B cell (primary cell): ENCODE measurements around the gene PDLIM5. TPM values are rescaled to one million over a fixed set of nuclear protein-coding genes. Genes with fewer than 3 reads are reported as not detected.

ENCODE experiments used
- ATAC-seq: fragments of 200-7000 bp; cut with Tn5 transposase; one replicate; pipeline ENCODE4 v1.10.0; 2021; ENCODE audit warnings: low read depth, mild to moderate bottlenecking, moderate number of reproducible peaks, moderate library complexity
- CTCF ChIA-PET: fragments of 350-600 bp; sonication (Branson Sonifier 250); formaldehyde crosslinking; loops from one replicate; lab custom pipeline; 2021; ENCODE audit warnings: antibody characterized with exemption, inconsistent platforms; lab: Charles Lee
- POLR2A ChIA-PET: fragments of 350-600 bp; sonication (Branson Sonifier 250); formaldehyde crosslinking; loops from one replicate; lab custom pipeline; 2021; ENCODE audit warnings: antibody characterized with exemption; lab: Charles Lee
- DNase-seq: peaks from one replicate; pipeline ENCODE4 v3.0.0; 2013
- H2AFZ ChIP-seq: 2 replicates; pipeline ENCODE4 v1.6.1; 2012; ENCODE audit warnings: mild to moderate bottlenecking, low read depth, low read length; ENCODE audit not compliant: insufficient read depth, poor library complexity, severe bottlenecking
- H3K27ac ChIP-seq, 2 donors: 1 replicate in 1 of 2; 2 replicates in 1 of 2; pipeline ENCODE4 v1.5.1; 2012 to 2013; ENCODE audit warnings: low read length in 2 of 2, mild to moderate bottlenecking in 2 of 2, moderate library complexity in 1 of 2
- H3K27me3 ChIP-seq, 4 experiments: fragments of 200-600 bp in 1 of 4; sonication (generic) in 1 of 4; replicated peaks in 1 of 4; 1 replicate in 2 of 4; 2 replicates in 2 of 4; pipeline versions ENCODE4 v1.6.1 to v1.7.0; 2013 to 2016; ENCODE audit warnings: low read length in 3 of 4, mild to moderate bottlenecking in 2 of 4, mixed read lengths in 1 of 4, moderate library complexity in 1 of 4; ENCODE audit not compliant: insufficient read depth in 4 of 4, control insufficient read depth in 3 of 4; ENCODE audit errors: control extremely low read depth in 1 of 4
- H3K36me3 ChIP-seq, 2 experiments: replicated peaks in 1 of 2; 1 replicate in 1 of 2; 2 replicates in 1 of 2; pipeline versions ENCODE4 v1.6.1 to v1.7.1; 2013; ENCODE audit warnings: low read length in 1 of 2; ENCODE audit not compliant: insufficient read depth in 2 of 2, control insufficient read depth in 1 of 2; ENCODE audit errors: control extremely low read depth in 1 of 2, extremely low read depth in 1 of 2
- H3K4me1 ChIP-seq, 2 donors: fragments of 200-600 bp in 1 of 2; sonication (generic) in 1 of 2; 1 replicate in 1 of 2; 2 replicates in 1 of 2; pipeline versions ENCODE4 v1.5.1 to v1.6.1; 2013 to 2017; ENCODE audit warnings: low read length in 2 of 2; ENCODE audit not compliant: control insufficient read depth in 2 of 2, insufficient read depth in 2 of 2
- H3K4me2 ChIP-seq: replicated peaks from 2 replicates; pipeline ENCODE3; 2012; ENCODE audit warnings: mild to moderate bottlenecking, low read depth, low read length; ENCODE audit not compliant: poor library complexity, severe bottlenecking
- H3K4me3 ChIP-seq, 5 experiments: fragments of 200-600 bp in 1 of 5; sonication (generic) in 1 of 5; 1 replicate in 3 of 5; 2 replicates in 2 of 5; pipeline versions ENCODE4 v1.5.1 to v1.7.0; 2011 to 2016; ENCODE audit warnings: low read length in 4 of 5, mild to moderate bottlenecking in 4 of 5, low read depth in 2 of 5, control low read depth in 1 of 5, moderate library complexity in 1 of 5; ENCODE audit not compliant: insufficient read depth in 1 of 5; ENCODE audit errors: control extremely low read depth in 1 of 5, extremely low read depth in 1 of 5
- H3K79me2 ChIP-seq: fragments of 200-600 bp; sonication (generic); one replicate; pipeline ENCODE4 v1.6.0; 2016; ENCODE audit warnings: low read length; ENCODE audit not compliant: control insufficient read depth, insufficient read depth
- H3K9ac ChIP-seq: fragments of 200-600 bp; sonication (generic); 2 replicates; pipeline ENCODE4 v1.6.1; 2017; ENCODE audit warnings: mild to moderate bottlenecking, low read length, moderate library complexity
- H3K9me3 ChIP-seq, 3 donors: one replicate each; pipeline versions ENCODE4 v1.6.1 to v1.7.1; 2013; ENCODE audit warnings: low read length in 2 of 3; ENCODE audit not compliant: control insufficient read depth in 2 of 3, insufficient read depth in 1 of 3; ENCODE audit errors: control extremely low read depth in 1 of 3
- H4K20me1 ChIP-seq: 2 replicates; pipeline ENCODE4 v1.6.0; 2012; ENCODE audit warnings: mild to moderate bottlenecking, low read length; ENCODE audit not compliant: insufficient read depth, control insufficient read depth, poor library complexity, severe bottlenecking
- H3K27ac Mint-ChIP-seq: one replicate; pipeline ENCODE4 v1.8.0; 2021; ENCODE audit warnings: mixed read lengths
- H3K27me3 Mint-ChIP-seq: one replicate; pipeline ENCODE4 v1.8.0; 2021; ENCODE audit warnings: mixed read lengths
- H3K4me1 Mint-ChIP-seq: one replicate; pipeline ENCODE4 v1.8.0; 2021; ENCODE audit warnings: mixed read lengths
- H3K4me3 Mint-ChIP-seq: one replicate; pipeline ENCODE4 v1.8.0; 2021; ENCODE audit warnings: mixed read lengths
- H3K9me3 Mint-ChIP-seq: one replicate; pipeline ENCODE4 v1.8.0; 2022; ENCODE audit warnings: mixed read lengths; ENCODE audit not compliant: insufficient read depth
- EZH2 ChIP-seq: IDR thresholded peaks from 2 replicates; pipeline ENCODE4 v1.6.1; 2012; ENCODE audit warnings: borderline replicate concordance, low read depth, mild to moderate bottlenecking, moderate library complexity, low read length; ENCODE audit not compliant: insufficient read depth, poor library complexity, severe bottlenecking
- WGBS: methylation state at CpG from one replicate; pipeline ENCODE4 v1.1.5; 2013; ENCODE audit warnings: missing lambda C conversion rate; ENCODE audit not compliant: insufficient coverage; 5-methylcytosine and 5-hydroxymethylcytosine counted together
- intact Hi-C: fragments of 100-400 bp; cut with micrococcal nuclease; formaldehyde crosslinking; loops from one replicate; pipeline ENCODE4 v1.10.0; 2022
- polyA plus RNA-seq: library from polyadenylated mRNA; depleted of rRNA; stranded (reverse); fragments of >200 nt; gene quantifications from 2 replicates; pipeline ENCODE4 v1.2.3, GENCODE V29; 2012
- total RNA-seq, 2 donors: library from RNA; stranded (reverse); fragments of 120-200 nt in 1 of 2; gene quantifications; 1 replicate in 1 of 2; 2 replicates in 1 of 2; pipeline versions ENCODE4 v1.2.3 to v1.2.4, GENCODE V29; 2013 to 2022
- TF ChIP-seq, protein P1 (sequence below): fragments of 200-600 bp; IDR thresholded peaks from one replicate; pipeline ENCODE4 v1.8.0; 2022; ENCODE audit warnings: antibody characterized with exemption, mild to moderate bottlenecking

PDLIM5 gene
- total and polyA plus RNA-seq, 2 donors (not counting 1 experiment from before 2014, with no cell fraction given) = 24.0 to 30.2 TPM

DNA sequence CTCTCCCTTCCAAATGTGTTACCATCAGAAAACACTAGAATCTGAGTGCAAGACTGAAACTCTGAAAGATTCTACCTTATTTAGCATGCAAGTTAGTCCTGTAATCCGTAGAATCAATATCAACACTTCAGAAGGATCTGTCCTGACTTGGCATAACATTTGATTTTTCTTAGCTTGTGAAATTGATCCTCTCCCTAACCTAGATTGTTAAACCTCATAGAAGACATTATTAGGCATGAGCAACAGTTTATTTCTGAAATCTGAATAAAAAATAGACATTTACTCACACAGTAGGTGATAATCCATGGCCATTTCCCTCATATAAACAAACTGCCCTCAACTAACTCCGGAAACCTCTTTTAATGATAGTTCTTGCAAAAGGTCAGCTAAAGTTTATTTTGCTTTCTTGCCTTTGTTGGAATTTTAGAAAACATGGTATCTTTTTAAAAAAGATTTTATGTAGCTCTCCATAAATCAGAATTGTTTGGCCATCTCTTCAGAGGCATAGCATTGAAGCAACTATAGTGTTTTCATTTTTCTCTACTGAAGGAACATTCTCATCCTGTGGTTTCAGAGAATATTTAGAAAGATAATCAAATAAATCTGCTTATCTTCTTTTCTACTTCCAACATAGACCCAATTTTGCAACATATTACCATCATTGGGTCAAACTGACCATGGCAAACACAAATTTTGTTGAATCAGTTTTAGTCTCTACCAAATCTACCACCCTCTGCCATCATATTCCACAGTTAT, 38.5 kb upstream of the PDLIM5 start:
- no peak overlapping the region for H3K27ac Mint-ChIP-seq
- no peak overlapping the region for H3K4me3 Mint-ChIP-seq
- ChIA-PET CTCF (no interaction called here), POLR2A (no interaction called here)
- Histone ChIP-seq H3K4me2 (no peak overlapping the region), H3K4me1 (no peaks in the 10 kb centered on the region), H3K9ac (no peak overlapping the region), H3K36me3 (no peaks in the 10 kb centered on the region), H4K20me1 (no peaks in the 10 kb centered on the region), H3K9me3 (no peaks in the 10 kb centered on the region), H2AFZ (no peak overlapping the region), H3K4me3 (no peak overlapping the region), H3K79me2 (no peaks in the 10 kb centered on the region), H3K27me3 (peaks cover 0 to 6% (median 2%) of the 10 kb centered on the region in 4 experiments), H3K27ac (no peak overlapping the region)
- WGBS = no CpG with 5 or more reads among the region's 2 CpGs
- H3K27me3 Mint-ChIP-seq = peaks cover 55% of the 10 kb centered on the region
- peaks cover 7% of the 10 kb centered on the region for H3K9me3 Mint-ChIP-seq
- ATAC-seq (no peak), DNase-seq (no peak)
- no peak for TF ChIP-seq EZH2
- TF ChIP-seq, protein P1, sequence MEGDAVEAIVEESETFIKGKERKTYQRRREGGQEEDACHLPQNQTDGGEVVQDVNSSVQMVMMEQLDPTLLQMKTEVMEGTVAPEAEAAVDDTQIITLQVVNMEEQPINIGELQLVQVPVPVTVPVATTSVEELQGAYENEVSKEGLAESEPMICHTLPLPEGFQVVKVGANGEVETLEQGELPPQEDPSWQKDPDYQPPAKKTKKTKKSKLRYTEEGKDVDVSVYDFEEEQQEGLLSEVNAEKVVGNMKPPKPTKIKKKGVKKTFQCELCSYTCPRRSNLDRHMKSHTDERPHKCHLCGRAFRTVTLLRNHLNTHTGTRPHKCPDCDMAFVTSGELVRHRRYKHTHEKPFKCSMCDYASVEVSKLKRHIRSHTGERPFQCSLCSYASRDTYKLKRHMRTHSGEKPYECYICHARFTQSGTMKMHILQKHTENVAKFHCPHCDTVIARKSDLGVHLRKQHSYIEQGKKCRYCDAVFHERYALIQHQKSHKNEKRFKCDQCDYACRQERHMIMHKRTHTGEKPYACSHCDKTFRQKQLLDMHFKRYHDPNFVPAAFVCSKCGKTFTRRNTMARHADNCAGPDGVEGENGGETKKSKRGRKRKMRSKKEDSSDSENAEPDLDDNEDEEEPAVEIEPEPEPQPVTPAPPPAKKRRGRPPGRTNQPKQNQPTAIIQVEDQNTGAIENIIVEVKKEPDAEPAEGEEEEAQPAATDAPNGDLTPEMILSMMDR = no peak
- intact Hi-C loops = no loop called here
- H3K4me1 Mint-ChIP-seq = no peaks in the 10 kb centered on the region

DNA sequence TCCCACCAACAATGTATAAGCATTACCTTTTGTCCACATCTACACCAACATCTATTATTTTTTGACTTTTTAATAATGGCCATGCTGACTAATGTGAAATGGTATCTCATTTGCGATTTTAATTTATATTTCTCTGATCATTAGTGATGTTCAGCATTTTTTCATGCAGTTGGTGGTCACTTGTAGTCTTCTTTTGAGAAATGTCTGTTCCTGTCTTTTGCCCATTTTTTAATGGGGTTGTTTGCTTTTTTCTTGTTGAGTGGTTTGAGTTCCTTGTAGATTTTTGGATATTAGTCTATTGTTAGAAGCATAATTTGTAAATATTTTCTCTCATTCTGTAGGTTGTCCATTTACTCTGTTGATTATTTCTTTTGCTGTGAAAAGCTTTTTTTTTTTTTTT, 36.8 kb upstream of the PDLIM5 start:
- ATAC-seq = no peak
- Histone ChIP-seq H3K9ac (no peak overlapping the region), H2AFZ (no peak overlapping the region), H3K9me3 (no peaks in the 10 kb centered on the region), H3K27ac (no peak overlapping the region), H4K20me1 (no peaks in the 10 kb centered on the region), H3K4me2 (no peak overlapping the region), H3K4me1 (no peaks in the 10 kb centered on the region), H3K27me3 (peaks cover 0 to 6% (median 2%) of the 10 kb centered on the region in 4 experiments), H3K79me2 (no peaks in the 10 kb centered on the region), H3K4me3 (no peak overlapping the region), H3K36me3 (no peaks in the 10 kb centered on the region)
- no peak for DNase-seq
- TF ChIP-seq, protein P1 = no peak
- no peak for TF ChIP-seq EZH2
- POLR2A ChIA-PET = no interaction called here
- Mint-ChIP-seq H3K9me3 (peaks cover 7% of the 10 kb centered on the region), H3K27me3 (peaks cover 50% of the 10 kb centered on the region), H3K4me1 (no peaks in the 10 kb centered on the region), H3K27ac (no peak overlapping the region), H3K4me3 (no peak overlapping the region)
- CTCF ChIA-PET = interaction anchor here (0.8 kb wide), 1 partner anchor 9 kb away, joined by 3 read pairs; no protein-coding TSS in a partner anchor
- intact Hi-C loops = no loop called here
- WGBS = 100% methylated on average over 1 of the region's 1 CpG
